Islet of Langerhans (tissue), 1 donor: ENCODE data around the gene APOL2.
A peak's percentile ranks its signal among the peaks of the same experiment; 100 is the strongest.
"Not testable (repeated sequence)": the region's sequence is repeated elsewhere in the genome, so short reads cannot be mapped to it uniquely, and the experiment has no call there.

Experiments
- FAIRE-seq: peaks from one replicate; lab custom pipeline; 2011; peaks lifted over from hg19 to GRCh38; lab: Jason Lieb, UNC

APOL2 gene

GRCh38 chr22:36197514-36198146 is 41.7 kb downstream of the APOL2 start:
- FAIRE-seq, result no peak

GRCh38 chr22:36197065-36197440 is 42.3 kb downstream of the APOL2 start:
- no peak for FAIRE-seq

- FAIRE-seq, result no peak
These were observed 42.9 kb downstream of the APOL2 start for GRCh38 chr22:36196254-36197064.

- FAIRE-seq, result peak; percentile 99
These were observed 44.4 kb downstream of the APOL2 start for GRCh38 chr22:36194971-36195370.

- no peak for FAIRE-seq
These were observed 44.9 kb downstream of the APOL2 start for GRCh38 chr22:36194385-36194784.

GRCh38 chr22:36193577-36193976 is 45.8 kb downstream of the APOL2 start:
- no peak for FAIRE-seq

- no peak for FAIRE-seq
These were observed 46.2 kb downstream of the APOL2 start for GRCh38 chr22:36193171-36193570.

- no peak for FAIRE-seq
These were observed 46.8 kb downstream of the APOL2 start for GRCh38 chr22:36192542-36192941.

GRCh38 chr22:36191106-36191836 is 48.1 kb downstream of the APOL2 start:
- FAIRE-seq, result peak; percentile 33

GRCh38 chr22:36187862-36188261 is 51.5 kb downstream of the APOL2 start:
- FAIRE-seq, result not testable (repeated sequence)

GRCh38 chr22:36185828-36186624 is 53.3 kb downstream of the APOL2 start:
- no peak for FAIRE-seq

- no peak for FAIRE-seq
These were observed 54.8 kb downstream of the APOL2 start for GRCh38 chr22:36184433-36185025.

GRCh38 chr22:36183446-36183845 is 55.9 kb downstream of the APOL2 start:
- no peak for FAIRE-seq

GRCh38 chr22:36182857-36183256 is 56.5 kb downstream of the APOL2 start:
- no peak for FAIRE-seq

GRCh38 chr22:36182056-36182455 is 57.3 kb downstream of the APOL2 start:
- FAIRE-seq, result no peak

- no peak for FAIRE-seq
These were observed 58.4 kb downstream of the APOL2 start for GRCh38 chr22:36180928-36181327.

- no peak for FAIRE-seq
These were observed 59.1 kb downstream of the APOL2 start for GRCh38 chr22:36180038-36180880.

GRCh38 chr22:36177160-36177559 is 62.2 kb downstream of the APOL2 start:
- no peak for FAIRE-seq
